ENCODE results near the gene ACAN.

- TF ChIP-seq CTCF (IDR thresholded peaks at IDR 0.05) (no peak), POLR2A (IDR thresholded peaks at IDR 0.05) (no peak)
Observed at GRCh38 chr15:88874684-88875083, 71.4 kb downstream of the ACAN start.
